SK-N-SH treated with all-trans-retinoic acid at 6 μM for 48 hours (cell line): ENCODE data around the gene ROCK2.

Experiments used
- ARNTL ChIP-seq: fragments of 450-650 bp; formaldehyde crosslinking; IDR thresholded peaks from 2 replicates; pipeline ENCODE4 v1.5.0; 2020; ENCODE audit warnings: low read depth, mild to moderate bottlenecking, moderate library complexity, borderline replicate concordance
- BACH2 ChIP-seq: fragments of 250-450 bp; sonication (Bioruptor Pico); IDR thresholded peaks from 2 replicates; pipeline ENCODE4 v1.9.0; 2021; ENCODE audit warnings: mild to moderate bottlenecking, borderline replicate concordance
- ESRRG ChIP-seq: fragments of 250-450 bp; sonication (Bioruptor Pico); IDR thresholded peaks from 2 replicates; pipeline ENCODE4 v1.6.1; 2021; ENCODE audit warnings: mild to moderate bottlenecking
- ISL1 ChIP-seq: fragments of 250-450 bp; sonication (Bioruptor Pico); IDR thresholded peaks from 2 replicates; pipeline ENCODE4 v2.1.2; 2022; ENCODE audit warnings: mild to moderate bottlenecking, moderate library complexity
- PATZ1 ChIP-seq: fragments of 250-450 bp; sonication (Bioruptor Pico); IDR thresholded peaks from 2 replicates; pipeline ENCODE4 v1.8.0; 2020; ENCODE audit warnings: mild to moderate bottlenecking, moderate library complexity, borderline replicate concordance
- RARB ChIP-seq: fragments of 250-450 bp; sonication (Bioruptor Pico); IDR thresholded peaks from 2 replicates; pipeline ENCODE4 v1.8.0; 2021; ENCODE audit warnings: mild to moderate bottlenecking, moderate library complexity
- TOX ChIP-seq: fragments of 250-450 bp; sonication (Bioruptor Pico); IDR thresholded peaks from 2 replicates; pipeline ENCODE4 v1.8.0; 2021; ENCODE audit warnings: mild to moderate bottlenecking, moderate library complexity, borderline replicate concordance
- ZC3H10 ChIP-seq: fragments of 250-450 bp; sonication (Bioruptor Pico); IDR thresholded peaks from 2 replicates; pipeline ENCODE4 v1.5.1; 2021; ENCODE audit warnings: mild to moderate bottlenecking, moderate library complexity
- ZFP30 ChIP-seq: fragments of 450-650 bp; formaldehyde crosslinking; IDR thresholded peaks from 2 replicates; pipeline ENCODE4 v1.5.0; 2022; ENCODE audit warnings: mild to moderate bottlenecking, moderate library complexity
- ZNF565 ChIP-seq: fragments of 450-650 bp; formaldehyde crosslinking; conservative IDR thresholded peaks from 2 replicates; pipeline ENCODE4 v1.5.0; 2020; ENCODE audit warnings: low read depth, mild to moderate bottlenecking, moderate library complexity
- ZNF70 ChIP-seq: fragments of 450-650 bp; formaldehyde crosslinking; IDR thresholded peaks from 2 replicates; pipeline ENCODE4 v1.5.0; 2020; ENCODE audit warnings: mild to moderate bottlenecking, moderate library complexity
- TF ChIP-seq, protein P1 (sequence below): fragments of 250-450 bp; sonication (Bioruptor Pico); IDR thresholded peaks from 2 replicates; pipeline ENCODE4 v1.5.1; 2020; ENCODE audit warnings: low read depth, mild to moderate bottlenecking, moderate library complexity

DNA sequence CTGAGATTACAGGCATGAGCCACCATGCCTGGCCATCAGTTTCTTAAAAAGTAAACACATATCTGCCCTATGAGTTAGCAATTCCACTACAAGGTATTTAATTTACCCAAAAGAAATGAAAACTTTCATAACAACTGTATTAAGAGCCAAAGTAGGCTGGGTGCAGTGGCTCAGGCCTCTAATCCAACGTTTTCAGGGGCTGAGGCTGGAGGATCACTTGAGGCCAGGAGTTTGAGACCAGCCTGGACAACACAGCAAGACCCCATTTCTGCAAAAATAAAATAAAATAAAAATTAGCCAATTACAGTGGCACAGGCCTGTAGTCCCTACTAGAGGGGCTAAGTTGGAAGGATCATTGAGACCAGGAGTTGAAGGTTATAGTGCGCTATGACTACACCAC is 6.5 kb downstream of the ROCK2 start:
- TF ChIP-seq ISL1 (CRISPR knock-in tag) (no peak), PATZ1 (CRISPR knock-in tag) (no peak), ZFP30 (CRISPR knock-in tag) (no peak), TOX (CRISPR knock-in tag) (no peak), ESRRG (CRISPR knock-in tag) (no peak), BACH2 (no peak), ZC3H10 (no peak), RARB (CRISPR knock-in tag) (no peak), ARNTL (CRISPR knock-in tag) (no peak), ZNF70 (no peak), ZNF565 (CRISPR knock-in tag) (no peak)
- TF ChIP-seq, protein P1, sequence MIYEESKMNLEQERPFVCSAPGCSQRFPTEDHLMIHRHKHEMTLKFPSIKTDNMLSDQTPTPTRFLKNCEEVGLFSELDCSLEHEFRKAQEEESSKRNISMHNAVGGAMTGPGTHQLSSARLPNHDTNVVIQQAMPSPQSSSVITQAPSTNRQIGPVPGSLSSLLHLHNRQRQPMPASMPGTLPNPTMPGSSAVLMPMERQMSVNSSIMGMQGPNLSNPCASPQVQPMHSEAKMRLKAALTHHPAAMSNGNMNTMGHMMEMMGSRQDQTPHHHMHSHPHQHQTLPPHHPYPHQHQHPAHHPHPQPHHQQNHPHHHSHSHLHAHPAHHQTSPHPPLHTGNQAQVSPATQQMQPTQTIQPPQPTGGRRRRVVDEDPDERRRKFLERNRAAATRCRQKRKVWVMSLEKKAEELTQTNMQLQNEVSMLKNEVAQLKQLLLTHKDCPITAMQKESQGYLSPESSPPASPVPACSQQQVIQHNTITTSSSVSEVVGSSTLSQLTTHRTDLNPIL (CRISPR knock-in tag): no peak
